HL-60/S4 treated with phorbol 12-myristate 13-acetate at 8.2 ng/mL for 4 days and 3 days (cell line): ENCODE results near the gene UBE2E2.

ENCODE experiments used
- in situ Hi-C: fragments of 300-500 bp; cut with MboI; formaldehyde crosslinking; loops from 2 replicates; pipeline ENCODE4 v1.15.0; 2022; ENCODE audit warnings: low sequenced_read_pairs

Gene UBE2E2

DNA sequence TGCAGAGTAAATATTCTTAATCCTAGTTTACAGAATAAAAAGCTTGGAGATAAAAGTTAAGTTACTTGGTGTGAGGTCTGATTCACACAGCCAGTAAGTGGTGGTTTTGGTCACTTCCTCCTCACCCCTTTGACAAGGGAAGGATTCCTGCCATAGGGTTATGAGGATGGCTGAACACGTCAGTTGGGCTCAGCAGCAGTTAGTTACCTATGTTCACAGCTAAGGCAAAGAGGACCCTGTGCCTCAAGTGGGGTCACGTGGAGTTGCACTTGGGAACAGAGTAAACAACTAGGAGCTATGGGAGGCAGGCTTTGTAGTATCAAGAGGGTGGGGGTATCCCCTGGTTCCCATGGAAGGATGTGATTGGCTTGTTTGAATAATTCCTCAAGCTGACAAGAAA lies 232.2 kb downstream of the UBE2E2 start:
- in situ Hi-C loops: no loop called here

GRCh38 chr3:23435904-23436303 lies 232.8 kb downstream of the UBE2E2 start:
- in situ Hi-C loops: no loop called here

GRCh38 chr3:23437484-23438145 lies 234.5 kb downstream of the UBE2E2 start:
- in situ Hi-C loops: no loop called here

DNA sequence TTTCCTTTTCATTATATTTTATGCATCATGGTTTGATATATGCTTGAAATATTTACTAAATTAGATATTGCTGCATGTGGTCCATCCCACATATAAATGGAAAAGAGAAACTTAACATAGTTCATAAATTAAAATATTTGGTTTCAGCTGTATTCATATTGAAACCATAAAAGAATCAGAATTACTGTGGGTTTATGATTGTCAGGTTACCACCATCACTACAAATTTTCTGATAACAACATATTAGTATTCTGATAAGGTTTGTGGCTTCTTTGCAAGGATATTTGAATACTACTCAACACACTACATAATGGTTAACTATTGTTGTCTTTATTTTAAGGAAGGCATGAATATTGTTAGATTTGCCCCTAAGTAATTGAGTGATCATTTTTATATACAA lies 235.5 kb downstream of the UBE2E2 start:
- in situ Hi-C loops: no loop called here

GRCh38 chr3:23439080-23439479 lies 236.0 kb downstream of the UBE2E2 start:
- in situ Hi-C loops: no loop called here

DNA sequence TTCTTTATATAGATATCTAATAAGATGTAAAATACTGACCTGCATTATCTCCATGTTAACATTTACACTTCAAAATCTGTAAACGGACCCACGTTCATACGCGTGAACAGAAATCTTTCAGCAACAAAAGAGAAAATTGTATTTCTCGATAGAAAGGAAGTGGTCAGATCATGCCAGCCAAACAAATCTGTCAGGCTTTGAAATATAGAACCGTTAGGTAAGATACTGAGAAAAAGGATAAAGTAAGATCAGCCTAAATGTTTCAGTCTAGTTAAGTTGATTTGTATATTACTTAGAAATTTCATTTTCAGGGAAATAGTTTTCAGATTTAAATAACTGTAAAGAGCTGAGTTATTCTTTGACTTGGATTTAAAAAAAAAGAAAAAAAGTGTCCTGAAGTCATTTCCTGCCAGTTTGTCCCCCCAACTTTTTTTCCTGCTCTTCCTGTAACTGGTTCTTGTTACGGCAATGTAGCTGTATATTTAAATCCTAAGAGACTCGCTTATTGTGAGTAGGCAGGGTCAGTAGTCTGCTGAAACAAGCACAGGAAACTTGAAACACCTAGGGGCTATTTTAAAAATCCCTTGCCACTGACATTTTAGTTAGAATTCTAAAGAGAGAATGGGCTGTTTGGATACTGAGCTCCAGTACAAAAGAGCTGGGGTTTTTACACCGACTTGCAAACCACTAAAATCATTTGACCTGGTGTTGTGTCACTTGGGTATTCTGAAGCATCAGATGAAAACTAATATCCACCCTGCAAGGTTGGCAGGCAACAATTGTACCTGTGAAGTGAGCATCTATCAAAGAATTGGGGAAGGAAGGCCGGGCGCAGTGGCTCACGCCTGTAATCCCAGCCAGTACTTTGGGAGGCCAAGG lies 237.5 kb downstream of the UBE2E2 start:
- in situ Hi-C loops: no loop called here

- in situ Hi-C loops: no loop called here
Measured at GRCh38 chr3:23442598-23443383, 239.7 kb downstream of the UBE2E2 start.

GRCh38 chr3:23444386-23444785 lies 241.3 kb downstream of the UBE2E2 start:
- in situ Hi-C loops: no loop called here

- in situ Hi-C loops: no loop called here
Measured at GRCh38 chr3:23446301-23446700, 243.2 kb downstream of the UBE2E2 start.

- in situ Hi-C loops: no loop called here
Measured at GRCh38 chr3:23448998-23449537, 245.9 kb downstream of the UBE2E2 start.

GRCh38 chr3:23450051-23450450 lies 246.9 kb downstream of the UBE2E2 start:
- in situ Hi-C loops: no loop called here

DNA sequence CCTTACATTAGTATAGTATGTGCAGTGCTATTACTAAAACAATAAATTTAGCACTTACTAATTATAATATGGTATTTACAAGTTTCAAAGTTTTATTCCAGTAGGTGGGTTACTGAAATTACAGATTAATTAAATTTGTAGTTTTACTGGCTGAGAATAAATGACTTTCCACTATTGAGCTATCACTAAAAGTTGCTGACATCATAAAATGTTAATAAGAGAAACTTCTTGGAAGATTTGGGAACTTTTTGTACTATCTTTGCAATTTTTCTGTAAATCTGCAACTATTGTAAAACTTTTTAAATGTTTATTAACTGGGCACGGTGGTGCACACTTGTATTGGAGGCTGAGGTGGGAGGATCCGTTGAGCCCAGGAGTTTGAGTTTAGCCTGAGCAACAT lies 247.7 kb downstream of the UBE2E2 start:
- in situ Hi-C loops: no loop called here

- in situ Hi-C loops: no loop called here
Measured at GRCh38 chr3:23452408-23452807, 249.3 kb downstream of the UBE2E2 start.

DNA sequence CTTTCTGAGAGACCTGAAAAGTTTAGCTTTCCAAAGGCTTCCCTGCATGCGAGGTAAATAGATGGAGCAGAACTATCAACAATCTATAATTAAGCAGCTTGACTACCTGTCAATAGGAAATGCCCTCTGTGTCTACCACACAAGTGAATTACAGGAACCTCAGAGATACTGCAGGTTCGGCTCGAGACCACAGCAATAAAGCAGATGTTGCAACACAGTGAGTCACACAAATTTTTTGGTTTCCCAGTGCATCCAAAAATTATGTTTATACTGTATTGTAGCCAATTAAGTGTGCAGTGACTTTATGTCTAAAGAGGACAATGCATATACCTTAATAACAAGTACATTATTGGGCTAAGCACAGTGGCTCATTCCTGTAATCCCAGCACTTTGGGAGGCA lies 252.0 kb downstream of the UBE2E2 start:
- in situ Hi-C loops: no loop called here

GRCh38 chr3:23455775-23456174 lies 252.6 kb downstream of the UBE2E2 start:
- in situ Hi-C loops: no loop called here

DNA sequence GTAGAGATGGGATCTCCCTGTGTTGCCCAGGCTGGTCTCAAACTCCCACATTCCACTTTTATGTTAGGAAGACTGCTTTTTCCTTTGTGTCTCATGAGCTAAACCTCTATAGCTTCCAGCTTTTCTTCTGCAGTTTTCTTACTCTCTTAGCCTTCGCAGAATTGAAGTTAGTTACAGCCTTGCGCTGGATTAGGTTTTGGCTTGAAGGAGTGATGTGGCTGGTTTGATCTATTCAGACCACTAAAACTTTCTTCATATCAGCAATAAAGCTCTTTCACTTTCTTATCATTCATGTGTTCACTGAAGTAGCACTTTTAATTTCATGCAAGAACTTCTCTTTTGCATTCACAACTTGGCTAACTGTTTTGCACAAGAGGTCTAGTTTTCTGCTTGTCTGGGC lies 254.6 kb downstream of the UBE2E2 start:
- in situ Hi-C loops: no loop called here

GRCh38 chr3:23459465-23459864 lies 256.3 kb downstream of the UBE2E2 start:
- in situ Hi-C loops: no loop called here

GRCh38 chr3:23459889-23460546 lies 256.9 kb downstream of the UBE2E2 start:
- in situ Hi-C loops: no loop called here

DNA sequence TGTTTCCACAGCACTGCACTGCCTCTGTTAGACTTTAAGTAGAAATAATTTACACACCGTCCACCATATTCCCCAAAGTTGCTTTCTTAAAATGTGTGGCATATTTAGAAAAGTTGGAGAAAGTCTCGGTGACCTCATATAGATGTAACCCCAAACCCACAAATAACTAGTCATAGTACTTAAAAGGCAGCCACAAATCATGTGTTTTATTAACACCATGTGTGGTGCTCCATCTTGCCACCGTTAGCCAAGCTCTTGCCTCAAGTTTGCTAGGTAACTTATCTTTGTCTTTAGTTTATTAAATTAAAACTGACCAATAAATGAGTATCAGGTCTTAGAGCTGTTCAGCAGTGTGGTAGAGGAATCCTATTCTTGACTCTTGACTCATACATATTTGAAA lies 257.9 kb downstream of the UBE2E2 start:
- in situ Hi-C loops: no loop called here

- in situ Hi-C loops: no loop called here
Measured at GRCh38 chr3:23463791-23464190, 260.7 kb downstream of the UBE2E2 start.

- in situ Hi-C loops: no loop called here
Measured at GRCh38 chr3:23465569-23465968, 262.4 kb downstream of the UBE2E2 start.
